Measurements from ENCODE around the gene LEPR. TPM values are rescaled to one million over a fixed set of nuclear protein-coding genes. Genes with fewer than 3 reads are reported as not detected.
"Not testable (repeated sequence)": the region's sequence is repeated elsewhere in the genome, so short reads cannot be mapped to it uniquely, and the experiment has no call there.

Gene LEPR
- total RNA-seq, 4 donors from 2014 or later: 1.2 to 20.4 (median 6.3) TPM

DNA sequence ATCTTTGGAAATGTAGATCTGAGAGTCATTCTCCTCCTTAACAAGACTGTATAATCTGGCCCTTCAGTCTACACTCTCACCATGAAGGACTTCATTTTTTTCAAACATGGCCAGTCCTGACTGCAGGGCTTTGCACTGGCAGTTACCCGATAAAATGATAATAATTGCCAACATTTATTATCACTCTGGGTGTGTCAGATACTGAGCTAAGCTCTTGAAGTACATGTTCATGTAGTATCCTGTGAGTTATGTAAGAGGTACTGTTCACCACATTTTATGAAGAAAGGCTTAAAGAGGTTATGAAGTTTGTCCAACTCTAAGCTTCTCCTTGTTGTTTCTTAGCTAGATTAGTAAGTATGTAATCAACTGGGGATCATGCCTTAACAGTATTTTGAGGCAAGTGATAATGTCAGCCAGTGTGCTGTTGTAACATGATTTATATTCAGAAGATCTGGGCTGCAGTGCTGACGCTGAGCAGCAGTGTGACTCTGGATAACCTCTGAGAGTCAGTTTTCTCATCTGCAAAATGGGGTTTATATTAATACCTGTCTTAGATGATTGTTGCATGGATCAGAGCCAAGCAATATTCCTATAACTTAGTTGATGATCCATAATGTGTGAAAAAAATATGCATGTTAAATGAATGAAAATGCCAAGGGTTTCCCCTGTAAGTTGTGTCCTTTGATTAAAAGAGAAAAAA is 42.1 kb upstream of the LEPR start:
- no peak for DNase-seq
- H3K36me3 ChIP-seq: no peaks in the 10 kb centered on the region
- no peak overlapping the region for H3K27ac ChIP-seq
- intact Hi-C loops (cut with DNase I): no loop called here
- no peak for TF ChIP-seq POLR2A (IDR thresholded peaks at IDR 0.05)
- TF ChIP-seq, protein P1, sequence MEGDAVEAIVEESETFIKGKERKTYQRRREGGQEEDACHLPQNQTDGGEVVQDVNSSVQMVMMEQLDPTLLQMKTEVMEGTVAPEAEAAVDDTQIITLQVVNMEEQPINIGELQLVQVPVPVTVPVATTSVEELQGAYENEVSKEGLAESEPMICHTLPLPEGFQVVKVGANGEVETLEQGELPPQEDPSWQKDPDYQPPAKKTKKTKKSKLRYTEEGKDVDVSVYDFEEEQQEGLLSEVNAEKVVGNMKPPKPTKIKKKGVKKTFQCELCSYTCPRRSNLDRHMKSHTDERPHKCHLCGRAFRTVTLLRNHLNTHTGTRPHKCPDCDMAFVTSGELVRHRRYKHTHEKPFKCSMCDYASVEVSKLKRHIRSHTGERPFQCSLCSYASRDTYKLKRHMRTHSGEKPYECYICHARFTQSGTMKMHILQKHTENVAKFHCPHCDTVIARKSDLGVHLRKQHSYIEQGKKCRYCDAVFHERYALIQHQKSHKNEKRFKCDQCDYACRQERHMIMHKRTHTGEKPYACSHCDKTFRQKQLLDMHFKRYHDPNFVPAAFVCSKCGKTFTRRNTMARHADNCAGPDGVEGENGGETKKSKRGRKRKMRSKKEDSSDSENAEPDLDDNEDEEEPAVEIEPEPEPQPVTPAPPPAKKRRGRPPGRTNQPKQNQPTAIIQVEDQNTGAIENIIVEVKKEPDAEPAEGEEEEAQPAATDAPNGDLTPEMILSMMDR (IDR thresholded peaks at IDR 0.05): no peak
- no peaks in the 10 kb centered on the region for H3K27me3 ChIP-seq
- no peak overlapping the region for H3K4me3 ChIP-seq
- 37 to 60% methylated on average over 2 of the region's 2 CpGs for WGBS, 2 donors
- no peaks in the 10 kb centered on the region for H3K9me3 ChIP-seq
- H3K4me1 ChIP-seq: no peaks in the 10 kb centered on the region

DNA sequence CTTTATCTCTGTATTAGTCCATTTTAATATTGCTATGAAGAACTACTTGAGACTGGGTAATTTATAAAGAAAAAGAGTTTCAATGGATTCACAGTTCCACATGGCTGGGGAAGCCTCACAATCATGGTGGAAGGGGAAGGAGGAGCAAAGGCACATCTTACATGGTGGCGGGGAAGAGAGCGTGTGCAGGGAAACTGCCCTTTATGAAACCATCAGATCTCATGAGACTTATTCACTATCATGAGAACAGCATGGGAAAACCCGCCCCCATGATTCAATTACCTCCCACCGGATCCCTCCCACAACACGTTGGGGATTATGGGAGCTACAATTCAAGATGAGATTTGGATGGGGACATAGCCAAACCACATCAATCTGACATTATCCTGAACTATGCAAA is 36.0 kb upstream of the LEPR start:
- H3K27ac ChIP-seq; H3K9me3 ChIP-seq; H3K4me1 ChIP-seq; H3K27me3 ChIP-seq; H3K36me3 ChIP-seq; H3K4me3 ChIP-seq; intact Hi-C loops (cut with DNase I); DNase-seq: not testable (repeated sequence)
- 80 to 85% methylated on average over 5 of the region's 5 CpGs for WGBS, 2 donors

- no peak overlapping the region for H3K4me3 ChIP-seq
- TF ChIP-seq, protein P1 (IDR thresholded peaks at IDR 0.05): no peak
- no peak for TF ChIP-seq POLR2A (IDR thresholded peaks at IDR 0.05)
- H3K36me3 ChIP-seq: no peaks in the 10 kb centered on the region
- intact Hi-C loops (cut with DNase I): no loop called here
- H3K27ac ChIP-seq: no peak overlapping the region
- H3K9me3 ChIP-seq: no peaks in the 10 kb centered on the region
- no peak for DNase-seq
- H3K27me3 ChIP-seq: no peaks in the 10 kb centered on the region
- 88 to 96% methylated on average over 3 of the region's 3 CpGs for WGBS, 2 donors
- H3K4me1 ChIP-seq: no peaks in the 10 kb centered on the region
Observed at GRCh38 chr1:65386439-65386838, 34.0 kb upstream of the LEPR start.

DNA sequence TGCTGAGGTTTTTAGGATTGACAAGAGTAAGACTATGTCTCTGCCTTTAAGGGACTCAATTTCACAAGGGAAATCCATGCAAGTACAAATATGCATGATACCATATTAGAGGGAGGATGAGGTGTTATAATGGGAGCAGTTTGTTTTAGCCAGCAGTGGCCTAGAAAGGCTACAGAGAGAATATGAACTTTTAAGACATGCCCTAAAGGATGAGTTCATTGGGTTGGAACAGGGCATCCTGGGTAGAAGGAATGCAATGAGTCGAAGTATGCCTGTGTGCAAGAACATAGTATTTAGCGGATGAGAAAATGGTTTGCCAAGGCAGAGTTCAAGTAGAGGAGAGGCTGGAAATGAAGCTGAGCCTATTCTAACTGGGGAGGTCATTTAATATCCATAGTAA is 32.6 kb upstream of the LEPR start:
- Histone ChIP-seq H3K4me1 (no peaks in the 10 kb centered on the region), H3K4me3 (no peak overlapping the region), H3K36me3 (no peaks in the 10 kb centered on the region), H3K27me3 (no peaks in the 10 kb centered on the region), H3K27ac (no peak overlapping the region), H3K9me3 (no peaks in the 10 kb centered on the region)
- intact Hi-C loops (cut with DNase I): no loop called here
- WGBS, 2 donors: 74 to 85% methylated on average over 2 of the region's 2 CpGs
- no peak for DNase-seq
- no peak for TF ChIP-seq POLR2A (IDR thresholded peaks at IDR 0.05)
- TF ChIP-seq, protein P1 (IDR thresholded peaks at IDR 0.05): no peak

- H3K9me3 ChIP-seq: no peaks in the 10 kb centered on the region
- H3K36me3 ChIP-seq: no peaks in the 10 kb centered on the region
- no peak for TF ChIP-seq POLR2A (IDR thresholded peaks at IDR 0.05)
- TF ChIP-seq, protein P1 (IDR thresholded peaks at IDR 0.05): no peak
- H3K4me3 ChIP-seq: no peak overlapping the region
- no peak for DNase-seq
- no peaks in the 10 kb centered on the region for H3K27me3 ChIP-seq
- WGBS, 2 donors: 66 to 81% methylated on average over 3 of the region's 3 CpGs
- H3K27ac ChIP-seq: no peak overlapping the region
- no peaks in the 10 kb centered on the region for H3K4me1 ChIP-seq
- intact Hi-C loops (cut with DNase I): no loop called here
Observed at GRCh38 chr1:65388908-65389695, 31.4 kb upstream of the LEPR start.

All from esophagus squamous epithelium (tissue), 5 donors.